ENCODE data around the gene SLC38A1. TPM values are rescaled to one million over a fixed set of nuclear protein-coding genes. Genes with fewer than 3 reads are reported as not detected.

SLC38A1 gene
- 64.1 to 103 TPM (median 78.3 TPM) in 5 replicates for total RNA-seq (2022; extraction: Qiagen RNA extraction)

GRCh38 chr12:46268583-46269428 lies at the start of gene SLC38A1:
TSS of gene SLC38A1 (minus strand) at chr12:46269043. CDS start at chr12:46239800, 29,243 bp downstream.

Other genes with a start within 250 kb of the SLC38A1 start
- 99.4 to 139 TPM (median 132 TPM) in 5 replicates for gene SLC38A2, start 103.7 kb upstream of the SLC38A1 start, total RNA-seq (2022; extraction: Qiagen RNA extraction)

Data from A549 treated with Hydrocortisone at 1 μM for 4 hours (cell line).